Progenitor cell of endocrine pancreas (in vitro differentiated cells): Measurements from ENCODE around the gene CDC42. TPM values are rescaled to one million over a fixed set of nuclear protein-coding genes. Genes with fewer than 3 reads are reported as not detected.

Source experiments
- DNase-seq: peaks from one replicate; pipeline ENCODE4 v3.0.0; 2021; ENCODE audit warnings: low spot score; ENCODE audit not compliant: unreplicated experiment
- H3K27ac Mint-ChIP-seq: 2 replicates; pipeline ENCODE4 v1.8.0; 2021; ENCODE audit warnings: mild to moderate bottlenecking, moderate library complexity, mixed read lengths
- H3K27me3 Mint-ChIP-seq: 2 replicates; pipeline ENCODE4 v1.8.0; 2021; ENCODE audit warnings: mixed read lengths
- H3K36me3 Mint-ChIP-seq: 2 replicates; pipeline ENCODE4 v1.8.0; 2022; ENCODE audit warnings: mixed read lengths; ENCODE audit not compliant: insufficient read depth
- H3K4me1 Mint-ChIP-seq: 2 replicates; pipeline ENCODE4 v1.8.0; 2021; ENCODE audit warnings: low read depth, mixed read lengths
- H3K4me3 Mint-ChIP-seq: 2 replicates; pipeline ENCODE4 v1.8.0; 2021; ENCODE audit warnings: low read depth, mild to moderate bottlenecking, moderate library complexity, mixed read lengths
- H3K9me3 Mint-ChIP-seq: 2 replicates; pipeline ENCODE4 v1.8.0; 2021; ENCODE audit warnings: low read depth, mixed read lengths
- total RNA-seq: library from RNA; stranded (reverse); gene quantifications from 2 replicates; pipeline ENCODE4 v1.2.1, GENCODE V29; 2021
- TF ChIP-seq, protein P1 (sequence below): fragments of 200-600 bp; sonication (generic); IDR thresholded peaks from one replicate; pipeline ENCODE4 v1.5.0; 2021; ENCODE audit warnings: antibody characterized with exemption, mild to moderate bottlenecking; ENCODE audit not compliant: unreplicated experiment

Gene CDC42
- total RNA-seq, 1 donor from 2014 or later = 288 TPM

DNA sequence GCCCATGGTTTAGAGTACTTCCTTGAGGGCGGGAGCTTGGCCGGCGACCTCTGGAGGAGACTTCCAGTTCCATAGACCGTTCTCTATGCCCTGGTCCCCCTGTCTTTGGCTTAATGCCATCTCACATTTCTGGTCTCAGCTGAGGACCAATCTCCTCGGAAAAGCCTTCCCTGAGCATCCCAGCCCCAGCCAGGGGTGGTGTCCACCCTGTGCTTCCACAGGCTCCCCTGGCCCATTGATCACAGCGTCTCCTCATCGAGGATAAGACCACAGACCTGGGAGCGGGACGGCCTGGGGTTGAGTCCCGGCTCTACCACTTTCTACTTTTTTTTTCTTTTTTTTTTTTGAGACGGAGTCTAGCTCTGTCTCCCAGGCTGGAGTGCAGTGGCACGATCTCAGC, 75.9 kb downstream of the CDC42 start:
- TF ChIP-seq, protein P1, sequence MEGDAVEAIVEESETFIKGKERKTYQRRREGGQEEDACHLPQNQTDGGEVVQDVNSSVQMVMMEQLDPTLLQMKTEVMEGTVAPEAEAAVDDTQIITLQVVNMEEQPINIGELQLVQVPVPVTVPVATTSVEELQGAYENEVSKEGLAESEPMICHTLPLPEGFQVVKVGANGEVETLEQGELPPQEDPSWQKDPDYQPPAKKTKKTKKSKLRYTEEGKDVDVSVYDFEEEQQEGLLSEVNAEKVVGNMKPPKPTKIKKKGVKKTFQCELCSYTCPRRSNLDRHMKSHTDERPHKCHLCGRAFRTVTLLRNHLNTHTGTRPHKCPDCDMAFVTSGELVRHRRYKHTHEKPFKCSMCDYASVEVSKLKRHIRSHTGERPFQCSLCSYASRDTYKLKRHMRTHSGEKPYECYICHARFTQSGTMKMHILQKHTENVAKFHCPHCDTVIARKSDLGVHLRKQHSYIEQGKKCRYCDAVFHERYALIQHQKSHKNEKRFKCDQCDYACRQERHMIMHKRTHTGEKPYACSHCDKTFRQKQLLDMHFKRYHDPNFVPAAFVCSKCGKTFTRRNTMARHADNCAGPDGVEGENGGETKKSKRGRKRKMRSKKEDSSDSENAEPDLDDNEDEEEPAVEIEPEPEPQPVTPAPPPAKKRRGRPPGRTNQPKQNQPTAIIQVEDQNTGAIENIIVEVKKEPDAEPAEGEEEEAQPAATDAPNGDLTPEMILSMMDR = no peak
- no peak for DNase-seq
- no peaks in the 10 kb centered on the region for H3K36me3 Mint-ChIP-seq
- no peak overlapping the region for H3K4me3 Mint-ChIP-seq
- peaks cover 12% of the 10 kb centered on the region for H3K27me3 Mint-ChIP-seq
- H3K27ac Mint-ChIP-seq = no peak overlapping the region
- H3K4me1 Mint-ChIP-seq = no peaks in the 10 kb centered on the region
- no peaks in the 10 kb centered on the region for H3K9me3 Mint-ChIP-seq

- no peak for DNase-seq
- Mint-ChIP-seq H3K9me3 (no peaks in the 10 kb centered on the region), H3K36me3 (no peaks in the 10 kb centered on the region), H3K4me3 (no peak overlapping the region), H3K4me1 (no peaks in the 10 kb centered on the region), H3K27ac (peak overlapping the region; percentile 56), H3K27me3 (peaks cover 16% of the 10 kb centered on the region)
- TF ChIP-seq, protein P1 = no peak
These were observed 77.1 kb downstream of the CDC42 start for GRCh38 chr1:22129501-22130117.

GRCh38 chr1:22131062-22131461, 78.6 kb downstream of the CDC42 start:
- Mint-ChIP-seq H3K27me3 (peaks cover 28% of the 10 kb centered on the region), H3K4me1 (no peaks in the 10 kb centered on the region), H3K27ac (no peak overlapping the region), H3K36me3 (no peaks in the 10 kb centered on the region), H3K9me3 (no peaks in the 10 kb centered on the region), H3K4me3 (no peak overlapping the region)
- no peak for DNase-seq
- TF ChIP-seq, protein P1 = no peak

- TF ChIP-seq, protein P1 = peak; percentile 98
- Mint-ChIP-seq H3K4me3 (no peak overlapping the region), H3K27me3 (peaks cover 31% of the 10 kb centered on the region), H3K4me1 (no peaks in the 10 kb centered on the region), H3K36me3 (no peaks in the 10 kb centered on the region), H3K9me3 (no peaks in the 10 kb centered on the region), H3K27ac (no peak overlapping the region)
- peak; percentile 73 for DNase-seq
These were observed 79.5 kb downstream of the CDC42 start for GRCh38 chr1:22131875-22132486.

- no peaks in the 10 kb centered on the region for H3K4me1 Mint-ChIP-seq
- no peaks in the 10 kb centered on the region for H3K9me3 Mint-ChIP-seq
- H3K4me3 Mint-ChIP-seq = no peak overlapping the region
- H3K27ac Mint-ChIP-seq = peak overlapping the region; percentile 64
- H3K36me3 Mint-ChIP-seq = no peaks in the 10 kb centered on the region
- peaks cover 38% of the 10 kb centered on the region for H3K27me3 Mint-ChIP-seq
- TF ChIP-seq, protein P1 = no peak
- DNase-seq = no peak
These were observed 80.2 kb downstream of the CDC42 start for GRCh38 chr1:22132517-22133235.
